HG03159 (cell line): ENCODE measurements around the gene BHLHE23.

ENCODE experiments used
- ATAC-seq: cut with Tn5 transposase; IDR thresholded peaks from one replicate; pipeline ENCODE4 v1.9.1; 2021; ENCODE audit warnings: mild to moderate bottlenecking, moderate library complexity; ENCODE audit not compliant: unreplicated experiment

The BHLHE23 gene

DNA sequence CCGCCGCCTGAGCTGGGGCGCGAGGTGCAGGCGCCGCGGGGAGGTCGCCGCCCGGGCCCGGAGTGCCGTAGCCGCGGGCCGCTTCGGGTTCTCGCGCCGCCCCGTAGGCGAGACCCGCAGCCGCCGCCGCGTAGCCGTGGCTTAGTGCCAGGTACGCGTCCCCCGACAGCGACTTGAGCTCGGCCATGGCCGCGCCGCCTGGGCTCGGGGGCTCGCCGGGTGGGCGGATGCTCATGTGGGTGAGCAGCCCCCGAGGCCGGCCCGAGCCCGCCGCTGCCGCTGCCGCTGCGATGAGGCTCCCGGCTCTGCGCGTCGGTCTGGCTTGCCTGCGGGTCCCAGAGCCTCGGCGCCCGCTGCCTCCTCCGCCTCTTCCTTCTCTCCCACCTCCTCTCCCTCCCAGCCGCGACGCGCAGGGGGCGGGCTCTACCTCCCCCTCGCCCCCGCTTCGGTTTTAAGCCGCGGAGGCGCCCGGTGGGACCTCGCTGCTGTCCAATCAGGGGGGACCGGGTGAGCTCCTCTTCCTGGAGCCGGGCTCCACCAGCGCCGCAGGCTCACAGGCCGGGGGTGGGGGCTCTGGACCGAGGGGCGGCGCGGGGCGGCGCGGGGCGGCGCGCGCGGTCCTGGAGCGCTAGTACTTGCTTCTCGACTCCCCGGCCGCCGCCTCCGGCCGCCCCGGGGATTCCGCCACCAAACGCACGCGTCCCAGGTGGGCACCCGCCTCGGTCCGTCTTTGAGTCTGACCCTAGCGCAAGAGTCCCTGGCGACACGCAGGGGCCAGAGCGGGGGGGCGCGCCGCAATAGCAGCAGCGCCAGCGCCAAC is at the start of gene BHLHE23:
Gene BHLHE23 (minus strand): TSS at position 425 of the 820 bp plus-strand sequence. CDS start 190 bp downstream, at position 235.
- ATAC-seq, result no peak

- ATAC-seq, result no peak
These were observed 48.9 kb upstream of the BHLHE23 start for GRCh38 chr20:63055575-63056235.

GRCh38 chr20:63054681-63055240 is 48.0 kb upstream of the BHLHE23 start:
- no peak for ATAC-seq

DNA sequence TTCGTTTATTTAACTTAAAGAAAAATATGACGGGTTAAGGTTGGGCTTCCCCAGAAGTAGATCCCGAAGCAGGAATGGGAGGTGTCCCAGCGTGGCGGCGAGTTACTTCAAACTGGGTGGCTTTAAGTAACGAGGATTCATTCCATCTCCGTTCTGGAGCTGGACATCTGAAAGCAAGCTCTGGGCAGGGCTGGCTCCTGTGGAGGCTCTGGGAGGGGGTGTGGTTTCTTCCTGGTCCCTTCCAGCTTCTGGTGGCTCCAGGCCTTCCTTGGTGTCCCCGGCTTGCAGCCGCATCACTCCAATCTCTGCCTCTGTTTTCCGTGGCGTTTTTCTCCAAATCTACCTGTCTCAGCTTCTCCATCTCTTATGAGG is 47.3 kb upstream of the BHLHE23 start:
- ATAC-seq, result no peak

GRCh38 chr20:63053432-63054102 is 46.8 kb upstream of the BHLHE23 start:
- no peak for ATAC-seq

DNA sequence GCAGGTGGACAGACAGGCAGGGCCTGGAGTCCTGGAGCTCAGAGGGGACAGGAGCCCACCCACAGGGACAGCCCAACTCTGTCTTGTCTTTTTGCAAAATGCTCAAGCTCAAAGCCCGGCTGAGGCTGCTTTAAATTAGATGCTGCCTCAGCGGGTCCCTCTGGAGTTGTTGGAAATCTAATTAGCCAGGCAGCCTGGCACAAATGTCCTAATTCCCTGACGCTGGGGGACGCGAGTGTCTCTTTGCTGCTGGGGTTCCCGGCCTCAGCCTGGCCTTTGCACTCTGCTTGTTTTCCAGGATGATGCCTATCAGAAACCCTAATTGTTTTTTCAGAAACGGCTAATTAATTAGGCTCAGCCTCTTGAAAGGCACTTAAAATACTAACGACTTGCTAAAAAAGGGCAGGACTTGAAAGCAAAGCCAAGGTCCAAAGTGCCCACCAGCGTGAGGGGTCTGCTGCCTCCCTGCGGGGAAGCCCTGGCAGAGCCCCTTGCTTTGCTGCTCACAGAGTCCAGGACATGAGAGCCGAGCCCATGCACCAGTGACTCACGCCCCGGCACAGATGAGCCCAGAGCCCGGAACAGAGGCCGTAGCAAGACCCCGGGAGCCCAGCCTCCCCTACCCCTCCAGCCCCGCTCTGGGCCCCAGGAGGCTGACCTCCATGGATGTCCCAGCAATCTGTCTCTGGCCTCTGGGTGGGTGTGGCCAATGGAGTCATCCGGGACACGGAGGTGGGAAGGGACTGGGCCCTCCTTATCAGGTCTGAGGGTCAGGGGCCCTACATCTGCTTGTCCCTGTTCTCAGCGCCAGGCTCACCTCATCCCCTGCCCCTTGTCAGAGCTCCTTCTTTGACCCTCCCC is 46.0 kb upstream of the BHLHE23 start:
- ATAC-seq, result no peak

DNA sequence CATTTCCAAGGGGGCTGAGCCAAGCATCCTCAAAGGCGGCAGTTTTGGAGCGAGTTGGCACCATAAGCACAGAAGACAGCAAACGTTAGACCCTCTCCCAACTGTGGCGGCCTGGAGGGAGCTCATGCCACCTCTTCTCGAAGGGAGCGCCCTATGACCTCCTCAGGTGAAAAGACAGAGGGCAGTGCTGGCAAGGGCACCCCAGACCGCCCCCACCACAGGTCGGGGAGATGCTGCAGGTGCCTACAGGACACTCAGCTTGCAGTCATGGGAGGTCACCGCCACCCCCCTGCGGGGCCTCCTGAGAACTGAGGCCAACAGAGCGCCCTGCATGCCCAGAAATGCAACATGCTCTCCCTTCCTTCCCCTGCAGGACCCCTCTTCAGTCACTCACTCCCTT is 45.1 kb upstream of the BHLHE23 start:
- ATAC-seq, result no peak

- ATAC-seq, result no peak
These were observed 44.6 kb upstream of the BHLHE23 start for GRCh38 chr20:63051186-63051860.

- ATAC-seq, result no peak
These were observed 43.6 kb upstream of the BHLHE23 start for GRCh38 chr20:63050406-63050805.

- no peak for ATAC-seq
These were observed 42.9 kb upstream of the BHLHE23 start for GRCh38 chr20:63049561-63050221.

- no peak for ATAC-seq
These were observed 42.4 kb upstream of the BHLHE23 start for GRCh38 chr20:63049191-63049518.

- no peak for ATAC-seq
These were observed 41.9 kb upstream of the BHLHE23 start for GRCh38 chr20:63048516-63049190.

DNA sequence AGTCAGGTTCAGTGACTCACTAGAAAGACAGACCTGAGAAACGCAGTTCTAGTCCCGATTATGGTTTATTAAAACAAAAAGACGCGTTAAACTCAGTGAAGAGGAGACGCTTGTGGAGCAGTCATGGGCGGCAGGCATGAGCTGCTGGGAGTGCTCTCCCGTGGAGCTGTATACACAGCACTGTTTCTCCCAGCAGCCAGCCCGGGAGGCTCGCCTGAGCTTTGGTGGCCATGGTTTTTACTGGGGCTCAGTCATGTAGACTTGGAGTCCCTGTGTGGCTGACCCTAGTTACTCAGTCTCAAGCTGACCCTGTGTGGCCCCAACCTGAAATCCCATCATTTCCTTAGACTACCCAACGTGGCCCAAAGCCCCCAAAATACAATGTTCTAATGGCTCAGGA is 41.2 kb upstream of the BHLHE23 start:
- ATAC-seq, result no peak

GRCh38 chr20:63047267-63047666 is 40.5 kb upstream of the BHLHE23 start:
- ATAC-seq, result no peak

GRCh38 chr20:63046841-63047240 is 40.1 kb upstream of the BHLHE23 start:
- ATAC-seq, result no peak

DNA sequence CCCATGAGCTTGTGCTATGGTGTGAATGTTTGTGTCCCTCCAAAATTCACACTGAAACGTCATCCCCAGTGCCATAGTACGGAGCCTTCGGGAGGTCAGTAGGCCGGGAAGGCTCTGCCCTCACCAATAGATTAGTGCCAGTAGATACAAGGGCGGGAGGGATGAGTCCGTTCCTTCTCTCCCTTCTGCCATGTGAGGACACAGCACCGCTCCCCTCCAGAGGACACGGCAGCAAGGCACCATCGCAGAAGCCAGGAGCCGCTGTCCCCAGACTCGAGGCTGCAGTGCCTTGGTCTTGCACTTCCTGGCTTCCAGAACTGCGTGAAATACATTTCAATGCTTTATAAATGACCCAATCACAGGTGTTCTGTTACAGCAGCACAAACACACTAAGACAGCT is 39.2 kb upstream of the BHLHE23 start:
- ATAC-seq, result no peak

DNA sequence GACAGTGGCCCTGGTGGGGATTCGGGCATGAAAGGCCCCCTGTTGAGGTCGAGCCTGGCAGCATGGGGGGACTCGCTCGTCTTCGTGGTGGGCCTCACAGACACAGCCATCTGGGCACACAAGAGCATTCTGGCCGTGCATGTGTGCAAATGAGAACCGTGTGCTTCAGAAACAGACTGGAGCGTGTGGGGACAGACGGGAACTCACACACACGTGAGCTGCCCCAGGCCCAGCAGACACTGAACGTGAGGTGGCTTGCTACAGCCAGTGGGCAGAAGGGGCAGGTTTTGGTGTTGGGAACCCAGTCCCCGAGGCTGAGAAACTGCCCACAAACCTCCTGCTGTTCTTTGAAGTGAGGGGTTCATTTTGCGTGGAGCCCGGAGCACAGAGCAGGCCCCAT is 38.6 kb upstream of the BHLHE23 start:
- no peak for ATAC-seq

DNA sequence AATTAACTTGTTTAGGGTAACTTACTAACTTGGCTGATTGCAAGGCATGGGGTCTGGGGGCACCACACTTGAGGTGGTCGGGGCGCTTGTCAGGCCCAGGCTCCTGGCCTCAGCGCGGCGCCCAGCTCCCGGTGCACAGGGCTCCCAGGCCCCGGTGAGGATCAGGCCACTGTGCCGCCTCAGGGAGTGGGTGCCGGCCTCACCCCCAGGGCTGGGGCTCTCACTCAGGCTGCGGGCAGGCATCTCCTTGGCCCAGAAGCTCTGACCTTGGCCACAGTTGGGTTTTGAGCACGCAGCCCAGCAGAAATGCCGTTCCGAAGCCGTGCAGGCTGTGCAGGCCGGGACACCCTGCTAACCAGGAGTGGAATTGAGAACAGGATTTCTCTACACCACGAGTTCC is 37.8 kb upstream of the BHLHE23 start:
- no peak for ATAC-seq

- no peak for ATAC-seq
These were observed 37.4 kb upstream of the BHLHE23 start for GRCh38 chr20:63044204-63044600.
